ENCODE data around the gene MMP20. TPM values are rescaled to one million over a fixed set of nuclear protein-coding genes. Genes with fewer than 3 reads are reported as not detected.
A peak's percentile ranks its signal among the peaks of the same experiment; 100 is the strongest.

The MMP20 gene
- polyA plus RNA-seq, 6 donors from 2014 or later = not detected

DNA sequence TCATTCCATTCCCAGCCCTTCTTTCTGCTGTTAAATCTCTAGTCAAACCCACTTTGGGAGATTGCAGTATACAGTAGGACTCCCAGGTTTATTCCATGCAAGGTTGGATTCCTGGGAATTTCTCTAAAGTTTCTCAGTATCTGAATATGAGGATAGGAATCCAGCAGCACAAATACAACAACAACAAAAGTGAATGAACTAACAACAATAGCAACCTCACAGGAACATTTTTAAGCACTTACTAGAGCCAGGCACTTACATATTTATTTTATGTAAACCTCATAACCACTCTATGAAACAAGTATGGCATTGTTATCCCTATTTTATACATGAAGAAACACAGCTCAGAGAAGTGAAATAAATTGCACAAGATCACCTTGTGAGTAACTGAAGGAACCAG, 96.5 kb downstream of the MMP20 start:
- ATAC-seq (ENCODE audit: low read depth in 2 of 2) (no peak), DNase-seq (no peak)
- Mint-ChIP-seq H3K36me3 (no peaks in the 10 kb centered on the region), H3K4me1 (peaks cover 0 to 11% (median 6%) of the 10 kb centered on the region in 3 donors), H3K9me3 (no peaks in the 10 kb centered on the region), H3K27me3 (no peaks in the 10 kb centered on the region), H3K4me3 (no peak overlapping the region), H3K27ac (peak overlapping the region in 2 of 6 donors; percentile 2 to 27)

DNA sequence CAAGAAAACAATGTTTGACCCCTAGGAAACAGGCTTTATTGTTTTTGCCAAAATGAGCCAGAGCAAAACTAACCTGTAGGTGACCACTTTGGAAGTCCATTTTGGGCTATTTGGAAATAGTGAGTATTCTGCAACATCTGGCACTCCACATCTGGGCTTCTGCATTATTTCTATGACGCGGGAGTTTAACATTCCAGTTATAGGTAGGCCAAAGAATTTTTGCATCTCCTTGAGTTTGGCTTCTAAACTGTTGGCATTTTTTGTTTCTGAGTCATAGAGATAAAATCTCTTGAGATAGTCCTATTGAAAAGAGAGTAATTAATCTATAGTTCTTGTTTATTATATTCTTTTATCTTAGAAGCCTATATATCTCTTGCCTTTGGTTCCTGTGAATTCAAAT, 97.4 kb downstream of the MMP20 start:
- Mint-ChIP-seq H3K9me3 (no peaks in the 10 kb centered on the region), H3K27me3 (no peaks in the 10 kb centered on the region), H3K36me3 (no peaks in the 10 kb centered on the region), H3K27ac (no peak overlapping the region), H3K4me3 (no peak overlapping the region), H3K4me1 (peaks cover 3 to 12% (median 11%) of the 10 kb centered on the region in 3 donors)
- ATAC-seq (ENCODE audit: low read depth in 2 of 2) (no peak), DNase-seq (no peak)

DNA sequence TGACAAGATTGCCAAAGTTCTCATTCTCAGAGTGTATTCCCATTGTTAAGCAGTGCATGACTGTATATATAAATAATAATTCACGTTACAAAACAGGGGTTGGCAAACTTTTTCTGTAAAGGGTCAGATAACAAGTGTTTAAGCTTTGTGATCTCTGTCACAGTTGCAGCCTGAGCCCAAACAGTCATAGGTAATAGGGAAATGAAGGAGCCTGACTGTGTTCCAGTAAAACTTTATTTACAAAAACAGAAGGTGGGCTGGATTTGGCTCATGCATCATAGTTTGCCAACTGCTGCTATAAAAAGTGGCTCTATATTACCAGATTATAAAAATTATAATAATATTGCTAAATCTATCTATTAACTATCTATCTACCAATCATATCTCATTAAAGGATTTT, 98.1 kb downstream of the MMP20 start:
- peaks cover 10 to 16% (median 14%) of the 10 kb centered on the region in 3 donors for H3K4me1 Mint-ChIP-seq
- no peaks in the 10 kb centered on the region for H3K27me3 Mint-ChIP-seq
- H3K4me3 Mint-ChIP-seq = no peak overlapping the region
- no peak for DNase-seq
- H3K27ac Mint-ChIP-seq = peak overlapping the region in 1 of 6 donors; percentile 30
- no peak for ATAC-seq (ENCODE audit: low read depth in 2 of 2)
- H3K9me3 Mint-ChIP-seq = no peaks in the 10 kb centered on the region
- H3K36me3 Mint-ChIP-seq = no peaks in the 10 kb centered on the region

Other genes with a start within 250 kb of the MMP20 start
- gene TMEM123, start 172.6 kb downstream of the MMP20 start, polyA plus RNA-seq (ENCODE audit: low read depth in 6 of 6) = 100 to 1,000 TPM; 429 to 518 (median 477) TPM
- gene MMP7, start 94.6 kb downstream of the MMP20 start, polyA plus RNA-seq (ENCODE audit: low read depth in 6 of 6) = under 1 TPM in 2 of 6 donors, not detected in 4; 0.32 to 0.36 TPM
- not detected for gene MMP27, start 80.4 kb upstream of the MMP20 start, polyA plus RNA-seq (ENCODE audit: low read depth in 6 of 6)
- under 1 TPM in 1 of 6 donors, not detected in 5; 0.37 TPM for gene MMP8, start 99.6 kb upstream of the MMP20 start, polyA plus RNA-seq (ENCODE audit: low read depth in 6 of 6)
- gene MMP10, start 155.3 kb upstream of the MMP20 start, polyA plus RNA-seq (ENCODE audit: low read depth in 6 of 6) = not detected
- not detected for gene MMP1, start 172.8 kb upstream of the MMP20 start, polyA plus RNA-seq (ENCODE audit: low read depth in 6 of 6)
- not detected for gene MMP3, start 218.3 kb upstream of the MMP20 start, polyA plus RNA-seq (ENCODE audit: low read depth in 6 of 6)
- not detected for gene MMP12, start 249.7 kb upstream of the MMP20 start, polyA plus RNA-seq (ENCODE audit: low read depth in 6 of 6)

All from naive B cell (primary cell).